ENCODE data around the gene PRPSAP2. TPM values are rescaled to one million over a fixed set of nuclear protein-coding genes. Genes with fewer than 3 reads are reported as not detected.

The PRPSAP2 gene
- total RNA-seq, 1 experiment from 2014 or later: 37.8 TPM

GRCh38 chr17:18921485-18921884, 63.6 kb downstream of the PRPSAP2 start (continued):
- TF ChIP-seq CEBPB (IDR thresholded peaks at IDR 0.05; ENCODE audit: low read depth) (no peak), FOSL1 (IDR thresholded peaks at IDR 0.05; ENCODE audit: low read depth) (no peak), TCF7L2 (IDR thresholded peaks at IDR 0.05; ENCODE audit: borderline replicate concordance, extremely low read depth, insufficient read depth, insufficient read length) (no peak), MAX (IDR thresholded peaks at IDR 0.05) (no peak), ATF3 (IDR thresholded peaks at IDR 0.05) (no peak)

GRCh38 chr17:18921912-18922451, 64.1 kb downstream of the PRPSAP2 start:
- Histone ChIP-seq H3K27me3 (ENCODE audit: insufficient read depth, low read length) (no peaks in the 10 kb centered on the region), H3K9ac (ENCODE audit: low read length) (no peak overlapping the region), H2AFZ (ENCODE audit: low read depth, low read length, poor library complexity, severe bottlenecking) (no peak overlapping the region), H3K4me3 (replicated peaks in 1 of 2; ENCODE audit: low read depth in 1 of 2, low read length in 2 of 2) (no peak overlapping the region), H3K9me2 (ENCODE audit: insufficient read depth) (no peaks in the 10 kb centered on the region), H3K36me3 (ENCODE audit: control insufficient read depth in 1 of 2, insufficient read depth in 2 of 2, low read length in 2 of 2) (no peaks in the 10 kb centered on the region; a peak in 1 of 4 replicates), H4K20me1 (ENCODE audit: insufficient read depth) (no peaks in the 10 kb centered on the region), H3K4me2 (ENCODE audit: low read length) (no peak overlapping the region), H3K9me3 (ENCODE audit: control insufficient read depth in 1 of 2, insufficient read depth in 1 of 2, low read depth in 1 of 2, low read length in 2 of 2) (no peaks in the 10 kb centered on the region), H3K4me1 (ENCODE audit: control insufficient read depth in 1 of 2, insufficient read depth in 2 of 2, low read length in 2 of 2) (peaks cover 6 to 10% of the 10 kb centered on the region in 2 experiments; a peak in 2 of 4 replicates), H3K79me2 (ENCODE audit: insufficient read depth, low read length) (0 out of 2 replicates have a peak, but pooled peaks cover 5% of the 10 kb centered on the region), H3K27ac (ENCODE audit: low read depth, low read length) (no peak overlapping the region)
- CTCF ChIA-PET: no interaction called here
- no TSS peak for BruUV-seq (replicated peaks)
- RAD21 ChIA-PET (ENCODE audit: low non-redundant PET in 1 of 2, low total read pairs in 2 of 2, uncharacterized antibody in 2 of 2, unreplicated experiment in 2 of 2): no interaction called here
- no peak for ATAC-seq
- DNase-seq (ENCODE audit: low read depth, low spot score): no peak
- POLR2A ChIA-PET: no interaction called here
- intact Hi-C loops (cut with micrococcal nuclease): no loop called here
- no peak for TF ChIP-seq ATF3 (IDR thresholded peaks at IDR 0.05)
- no peak for TF ChIP-seq EZH2phosphoT487 (IDR thresholded peaks at IDR 0.05; ENCODE audit: borderline replicate concordance)
- no peak for TF ChIP-seq EGR1 (IDR thresholded peaks at IDR 0.05; ENCODE audit: low read depth)
- TF ChIP-seq JUND (IDR thresholded peaks at IDR 0.05): no peak
- TF ChIP-seq EZH2 (IDR thresholded peaks at IDR 0.05): no peak
- TF ChIP-seq REST (IDR thresholded peaks at IDR 0.05; ENCODE audit: low read depth): no peak
- TF ChIP-seq FOSL1 (IDR thresholded peaks at IDR 0.05; ENCODE audit: low read depth): no peak
- TF ChIP-seq SRF (IDR thresholded peaks at IDR 0.05; ENCODE audit: low read depth): no peak
- no peak for TF ChIP-seq SP1 (IDR thresholded peaks at IDR 0.05; ENCODE audit: low read depth)
- no peak for TF ChIP-seq SIN3A (IDR thresholded peaks at IDR 0.05; ENCODE audit: low read depth)
- no peak for TF ChIP-seq ZNF274 (IDR thresholded peaks at IDR 0.05; ENCODE audit: low read depth, low read length)
- TF ChIP-seq TCF7L2 (IDR thresholded peaks at IDR 0.05; ENCODE audit: borderline replicate concordance, extremely low read depth, insufficient read depth, insufficient read length): no peak
- no peak for TF ChIP-seq CTCF (IDR thresholded peaks at IDR 0.05 in 2 of 3, conservative IDR thresholded peaks at IDR 0.05 in 1 of 3; ENCODE audit: borderline replicate concordance in 1 of 3, insufficient read depth in 1 of 3, low read depth in 2 of 3, low read length in 2 of 3)
- no peak for TF ChIP-seq ZBTB33 (IDR thresholded peaks at IDR 0.05; ENCODE audit: extremely low read depth, insufficient replicate concordance, low read length)

Data from HCT116 (cell line).